Parathyroid adenoma (tissue), 2 donors: ENCODE measurements around the gene SLC25A26.

Experiments used
- H2AFZ ChIP-seq: fragments of 300-600 bp; sonication (generic); one replicate; pipeline ENCODE4 v1.7.0; 2017; ENCODE audit warnings: antibody characterized with exemption, mild to moderate bottlenecking
- H3K27ac ChIP-seq: fragments of 300-600 bp; sonication (generic); one replicate; pipeline ENCODE4 v1.7.0; 2017
- H3K27me3 ChIP-seq: fragments of 300-600 bp; sonication (generic); one replicate; pipeline ENCODE4 v1.7.0; 2017; ENCODE audit warnings: low read length; ENCODE audit not compliant: control insufficient read depth, insufficient read depth
- H3K36me3 ChIP-seq: fragments of 300-600 bp; sonication (generic); one replicate; pipeline ENCODE4 v1.7.0; 2017; ENCODE audit warnings: low read length; ENCODE audit not compliant: control insufficient read depth, insufficient read depth
- H3K4me1 ChIP-seq: fragments of 300-600 bp; sonication (generic); one replicate; pipeline ENCODE4 v1.7.0; 2017; ENCODE audit warnings: control low read depth
- H3K4me2 ChIP-seq: fragments of 300-600 bp; sonication (generic); one replicate; pipeline ENCODE4 v1.7.0; 2017; ENCODE audit warnings: low read length
- H3K4me3 ChIP-seq: fragments of 300-600 bp; sonication (generic); one replicate; pipeline ENCODE4 v1.7.0; 2017; ENCODE audit warnings: low read depth, low read length
- H3K79me2 ChIP-seq: fragments of 300-600 bp; sonication (generic); one replicate; pipeline ENCODE4 v1.7.0; 2017; ENCODE audit warnings: control low read depth
- H3K9ac ChIP-seq: fragments of 300-600 bp; sonication (generic); one replicate; pipeline ENCODE4 v1.7.0; 2017; ENCODE audit warnings: mild to moderate bottlenecking
- H3K9me3 ChIP-seq: fragments of 300-600 bp; sonication (generic); one replicate; pipeline ENCODE4 v1.7.0; 2017; ENCODE audit warnings: low read length; ENCODE audit not compliant: control insufficient read depth
- TF ChIP-seq, protein P1 (sequence below): fragments of 300-600 bp; sonication (generic); IDR thresholded peaks from one replicate; pipeline ENCODE4 v1.7.0; 2017; ENCODE audit warnings: antibody characterized with exemption, mild to moderate bottlenecking
- donor health status: primary hyperparathyroidism.

The SLC25A26 gene

DNA sequence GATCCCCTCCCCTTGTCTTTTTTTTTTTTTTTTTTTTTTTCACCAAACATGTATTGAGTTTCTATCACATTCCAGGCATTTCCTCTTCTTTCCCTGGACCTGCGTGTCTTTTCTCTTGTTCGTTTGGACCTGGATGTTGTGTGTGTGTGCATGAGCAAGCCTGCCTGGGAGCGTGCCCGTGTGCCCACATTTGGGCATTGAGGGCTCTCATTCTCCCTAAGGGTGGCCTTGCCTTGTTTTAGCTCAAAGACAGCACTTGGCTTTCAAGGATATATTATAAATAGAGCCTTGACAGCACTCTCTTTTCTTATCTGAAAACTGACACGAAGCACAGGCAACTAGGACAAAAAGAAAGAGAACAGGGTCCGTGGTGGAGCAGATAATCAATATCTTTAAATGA, 39.0 kb upstream of the SLC25A26 start:
- no peak overlapping the region for H3K9ac ChIP-seq
- no peaks in the 10 kb centered on the region for H3K27me3 ChIP-seq
- H3K79me2 ChIP-seq, result no peaks in the 10 kb centered on the region
- TF ChIP-seq, protein P1, sequence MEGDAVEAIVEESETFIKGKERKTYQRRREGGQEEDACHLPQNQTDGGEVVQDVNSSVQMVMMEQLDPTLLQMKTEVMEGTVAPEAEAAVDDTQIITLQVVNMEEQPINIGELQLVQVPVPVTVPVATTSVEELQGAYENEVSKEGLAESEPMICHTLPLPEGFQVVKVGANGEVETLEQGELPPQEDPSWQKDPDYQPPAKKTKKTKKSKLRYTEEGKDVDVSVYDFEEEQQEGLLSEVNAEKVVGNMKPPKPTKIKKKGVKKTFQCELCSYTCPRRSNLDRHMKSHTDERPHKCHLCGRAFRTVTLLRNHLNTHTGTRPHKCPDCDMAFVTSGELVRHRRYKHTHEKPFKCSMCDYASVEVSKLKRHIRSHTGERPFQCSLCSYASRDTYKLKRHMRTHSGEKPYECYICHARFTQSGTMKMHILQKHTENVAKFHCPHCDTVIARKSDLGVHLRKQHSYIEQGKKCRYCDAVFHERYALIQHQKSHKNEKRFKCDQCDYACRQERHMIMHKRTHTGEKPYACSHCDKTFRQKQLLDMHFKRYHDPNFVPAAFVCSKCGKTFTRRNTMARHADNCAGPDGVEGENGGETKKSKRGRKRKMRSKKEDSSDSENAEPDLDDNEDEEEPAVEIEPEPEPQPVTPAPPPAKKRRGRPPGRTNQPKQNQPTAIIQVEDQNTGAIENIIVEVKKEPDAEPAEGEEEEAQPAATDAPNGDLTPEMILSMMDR, result no peak
- no peak overlapping the region for H2AFZ ChIP-seq
- no peak overlapping the region for H3K4me2 ChIP-seq
- no peak overlapping the region for H3K4me3 ChIP-seq
- no peaks in the 10 kb centered on the region for H3K4me1 ChIP-seq
- H3K9me3 ChIP-seq, result no peaks in the 10 kb centered on the region
- no peaks in the 10 kb centered on the region for H3K36me3 ChIP-seq
- H3K27ac ChIP-seq, result no peak overlapping the region

DNA sequence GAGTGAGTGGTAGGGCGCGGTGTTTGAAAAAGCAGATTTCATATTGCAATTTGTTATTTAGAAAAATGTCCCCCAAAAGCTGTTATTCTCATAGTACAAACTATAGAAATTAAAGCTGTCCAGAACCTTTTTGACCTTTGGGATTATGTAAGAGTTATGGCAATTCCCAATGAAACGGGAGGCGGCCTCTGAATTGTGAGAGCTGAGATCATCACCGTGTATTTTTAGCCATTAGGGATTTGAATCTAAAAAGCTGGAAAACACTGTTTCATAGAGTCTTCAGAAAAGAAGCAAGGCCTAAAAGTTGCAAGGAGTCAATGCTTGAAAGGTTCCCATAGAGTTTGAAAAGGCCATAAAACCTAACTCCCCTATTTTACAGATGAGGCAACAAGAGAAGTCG, 38.6 kb upstream of the SLC25A26 start:
- no peaks in the 10 kb centered on the region for H3K36me3 ChIP-seq
- H3K9ac ChIP-seq, result no peak overlapping the region
- no peaks in the 10 kb centered on the region for H3K4me1 ChIP-seq
- H3K79me2 ChIP-seq, result no peaks in the 10 kb centered on the region
- no peak overlapping the region for H3K4me2 ChIP-seq
- H3K4me3 ChIP-seq, result no peak overlapping the region
- H3K27ac ChIP-seq, result no peak overlapping the region
- H2AFZ ChIP-seq, result no peak overlapping the region
- no peaks in the 10 kb centered on the region for H3K27me3 ChIP-seq
- TF ChIP-seq, protein P1, result no peak
- H3K9me3 ChIP-seq, result no peaks in the 10 kb centered on the region

DNA sequence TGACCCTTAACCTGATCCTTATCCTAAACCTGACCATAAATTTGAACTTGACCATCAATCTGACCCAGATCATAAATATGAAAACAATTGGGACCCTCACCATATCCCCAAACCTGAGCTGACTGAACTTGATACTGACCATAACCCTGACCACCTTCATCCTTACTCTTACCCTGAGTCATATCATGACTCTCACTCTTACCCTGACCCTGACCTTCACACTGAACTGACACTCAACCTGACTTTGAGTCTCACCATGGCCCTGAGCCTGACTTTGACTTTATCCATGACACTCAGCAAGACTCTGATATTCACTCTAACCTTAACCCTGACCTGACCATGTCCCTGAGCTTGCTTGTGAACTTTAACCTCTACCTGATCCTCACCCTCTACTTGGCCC, 34.3 kb upstream of the SLC25A26 start:
- Histone ChIP-seq H3K27ac (no peak overlapping the region), H3K27me3 (no peaks in the 10 kb centered on the region), H3K4me2 (no peak overlapping the region), H3K4me3 (no peak overlapping the region), H3K9me3 (no peaks in the 10 kb centered on the region), H3K9ac (no peak overlapping the region), H3K79me2 (no peaks in the 10 kb centered on the region), H3K4me1 (no peaks in the 10 kb centered on the region), H3K36me3 (no peaks in the 10 kb centered on the region), H2AFZ (no peak overlapping the region)
- TF ChIP-seq, protein P1, result no peak

DNA sequence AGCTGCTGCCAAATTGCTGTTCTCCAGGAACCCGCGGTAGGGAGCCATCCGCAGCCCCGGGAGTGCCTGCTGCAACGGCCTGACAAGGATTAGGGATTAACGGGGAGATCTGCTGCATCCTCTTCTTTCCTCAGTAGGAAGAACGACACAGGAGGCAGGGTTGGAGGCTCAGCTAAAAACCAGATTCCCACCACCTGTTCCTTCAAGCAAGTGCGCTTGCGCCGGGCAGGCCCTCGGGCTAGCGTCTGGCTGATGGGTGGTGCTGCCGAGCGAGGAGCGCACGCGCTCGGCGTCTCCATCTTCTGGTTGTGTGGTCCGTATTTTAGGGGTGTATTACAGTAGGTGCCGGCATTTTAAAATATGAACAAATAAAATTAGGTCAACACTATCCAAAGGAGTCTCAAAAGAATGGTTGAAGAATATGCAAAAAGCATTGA, 25.4 kb upstream of the SLC25A26 start:
- Histone ChIP-seq H3K36me3 (no peaks in the 10 kb centered on the region), H3K9ac (no peak overlapping the region), H3K9me3 (no peaks in the 10 kb centered on the region), H3K27me3 (no peaks in the 10 kb centered on the region), H3K4me3 (no peak overlapping the region), H3K79me2 (no peaks in the 10 kb centered on the region), H3K4me1 (peaks cover 8% of the 10 kb centered on the region), H3K4me2 (no peak overlapping the region), H2AFZ (peak overlapping the region; percentile 14), H3K27ac (no peak overlapping the region)
- TF ChIP-seq, protein P1, result no peak

DNA sequence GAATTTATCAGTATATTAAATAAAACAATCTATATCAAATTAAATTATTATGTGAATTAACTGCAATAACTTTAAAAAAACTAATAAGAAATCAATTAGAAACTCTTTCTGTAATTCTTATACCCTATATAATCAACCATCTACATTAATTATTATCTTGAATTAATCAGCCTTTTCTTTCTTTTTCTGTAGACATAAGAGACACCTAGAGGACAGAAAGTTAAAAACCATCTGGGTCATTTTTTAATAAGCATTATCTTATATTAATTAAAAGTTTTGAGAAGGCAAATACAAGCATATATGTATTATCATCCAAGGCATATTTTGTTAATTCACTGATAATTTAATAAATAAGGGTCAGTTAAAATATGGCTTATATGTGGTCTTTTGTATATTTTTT, 24.2 kb upstream of the SLC25A26 start:
- Histone ChIP-seq H3K9ac (no peak overlapping the region), H3K9me3 (no peaks in the 10 kb centered on the region), H3K79me2 (no peaks in the 10 kb centered on the region), H3K27me3 (no peaks in the 10 kb centered on the region), H3K4me2 (no peak overlapping the region), H3K27ac (no peak overlapping the region), H3K4me3 (no peak overlapping the region), H3K36me3 (no peaks in the 10 kb centered on the region), H3K4me1 (peaks cover 10% of the 10 kb centered on the region), H2AFZ (no peak overlapping the region)
- TF ChIP-seq, protein P1, result peak; percentile 12
